Renal cortical epithelial cell (primary cell): ENCODE measurements around the gene GALNT11. TPM values are rescaled to one million over a fixed set of nuclear protein-coding genes. Genes with fewer than 3 reads are reported as not detected.
A peak's percentile ranks its signal among the peaks of the same experiment; 100 is the strongest.
"Not testable (repeated sequence)": the region's sequence is repeated elsewhere in the genome, so short reads cannot be mapped to it uniquely, and the experiment has no call there.

Source experiments
- DNase-seq: peaks from one replicate; pipeline ENCODE4 v3.0.0-alpha.2; 2011; ENCODE audit warnings: low read depth
- total RNA-seq: library from RNA; depleted of rRNA; stranded (reverse); fragments of >200 nt; gene quantifications from 2 replicates; pipeline ENCODE4 v1.2.3, GENCODE V29; 2014

Gene GALNT11
- total RNA-seq, 1 donor from 2014 or later = 159 TPM

DNA sequence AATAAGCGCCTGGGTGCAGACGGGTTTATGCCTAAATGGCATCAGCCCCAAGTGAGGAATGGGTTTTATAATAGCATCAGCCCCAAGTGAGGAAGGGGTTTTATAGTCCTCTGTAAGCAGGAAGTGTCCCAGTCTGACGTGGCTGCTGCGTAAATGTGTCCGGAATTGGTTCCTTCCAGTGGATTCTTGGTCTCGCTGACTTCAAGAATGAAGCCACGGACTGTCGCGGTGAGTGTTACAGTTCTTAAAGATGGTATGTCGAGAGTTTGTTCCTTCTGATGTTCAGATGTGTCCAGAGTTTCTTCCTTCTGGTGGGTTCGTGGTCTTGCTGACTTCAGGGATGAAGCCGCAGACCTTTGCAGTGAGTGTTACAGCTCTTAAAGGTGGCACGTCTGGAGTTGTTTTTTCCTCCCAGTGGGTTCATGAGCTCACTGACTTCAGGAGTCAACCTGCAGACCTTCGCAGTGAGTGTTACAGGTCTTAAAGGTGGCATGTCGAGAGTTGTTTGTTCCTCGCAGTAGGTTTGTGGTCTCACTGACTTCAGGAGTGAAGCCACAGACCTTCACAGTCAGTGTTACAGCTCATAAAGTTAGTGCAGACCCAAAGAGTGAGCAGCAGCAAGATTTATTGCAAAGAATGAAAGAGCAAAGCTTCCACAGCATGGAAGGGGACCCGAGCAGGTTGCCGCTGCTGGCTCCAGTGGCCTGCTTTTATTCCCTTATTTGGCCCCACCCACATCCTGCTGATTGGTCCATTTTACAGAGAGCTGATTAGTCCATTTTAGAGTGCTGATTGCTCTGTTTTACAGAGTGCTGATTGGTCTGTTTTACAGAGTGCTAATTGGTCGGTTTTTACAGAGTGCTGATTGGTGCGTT lies 2.3 kb downstream of the GALNT11 start:
- DNase-seq = not testable (repeated sequence)

DNA sequence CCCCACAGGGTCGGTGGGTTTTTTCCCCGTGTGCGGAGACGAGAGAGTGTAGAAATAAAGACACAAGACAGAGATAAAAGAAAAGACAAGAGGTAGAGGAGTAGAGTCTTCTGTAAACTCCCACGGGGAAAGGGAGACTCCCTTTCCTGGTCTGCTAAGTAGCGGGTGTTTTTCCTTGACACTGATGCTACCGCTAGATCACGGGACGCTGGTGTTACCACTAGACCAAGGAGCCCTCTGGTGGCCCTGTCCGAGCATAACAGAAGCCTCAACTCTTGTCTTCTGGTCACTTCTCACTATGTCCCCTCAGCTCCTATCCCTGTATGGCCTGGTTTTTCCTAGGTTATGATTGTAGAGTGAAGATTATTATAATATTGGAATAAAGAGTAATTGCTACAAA lies 4.6 kb downstream of the GALNT11 start:
- peak; percentile 35 for DNase-seq

DNA sequence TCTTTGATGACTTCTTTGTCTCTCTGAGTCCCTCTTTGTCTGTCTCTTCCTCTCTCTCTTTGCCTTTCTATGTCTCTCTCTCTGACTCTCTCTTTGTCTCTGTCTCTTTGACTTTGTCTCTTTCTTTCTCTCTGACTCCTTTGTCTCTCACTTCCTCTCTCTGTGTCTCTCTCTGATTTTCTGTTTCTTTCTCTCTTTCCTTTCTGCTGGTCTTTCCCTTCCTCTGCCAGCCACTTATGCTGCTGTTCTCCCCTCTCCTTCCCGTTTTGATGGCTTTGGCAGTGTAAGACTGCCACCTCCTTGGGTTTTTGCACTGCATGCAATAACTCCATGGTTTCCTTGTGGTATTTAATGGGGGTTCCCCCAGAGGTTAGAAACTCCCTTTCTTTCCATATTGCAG lies 5.2 kb downstream of the GALNT11 start:
- not testable (repeated sequence) for DNase-seq

GRCh38 chr7:152035817-152036216 lies 10.3 kb downstream of the GALNT11 start:
- no peak for DNase-seq

- DNase-seq = not testable (repeated sequence)
Observed at GRCh38 chr7:152038410-152038809, 12.9 kb downstream of the GALNT11 start.

DNA sequence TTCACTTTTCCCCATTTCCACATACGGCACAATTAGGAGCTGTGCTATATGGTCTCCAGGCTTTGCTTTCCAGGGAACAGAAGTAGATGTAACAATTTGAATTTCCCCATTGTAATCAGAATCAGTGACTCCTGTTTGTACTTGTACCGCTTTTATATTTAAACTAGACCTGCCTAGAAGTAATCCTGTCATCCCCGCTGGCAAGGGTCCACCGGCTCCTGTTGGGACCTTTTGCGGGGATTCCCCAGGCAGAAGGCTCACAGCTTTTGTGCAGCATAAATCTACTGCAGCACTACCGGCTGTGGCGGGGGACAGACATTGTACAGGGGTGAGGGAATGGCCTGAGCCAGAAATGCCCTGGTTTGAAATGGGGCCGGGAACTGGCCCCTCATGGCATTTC lies 17.6 kb downstream of the GALNT11 start:
- DNase-seq = not testable (repeated sequence)

GRCh38 chr7:152044909-152045308 lies 19.4 kb downstream of the GALNT11 start:
- not testable (repeated sequence) for DNase-seq

DNA sequence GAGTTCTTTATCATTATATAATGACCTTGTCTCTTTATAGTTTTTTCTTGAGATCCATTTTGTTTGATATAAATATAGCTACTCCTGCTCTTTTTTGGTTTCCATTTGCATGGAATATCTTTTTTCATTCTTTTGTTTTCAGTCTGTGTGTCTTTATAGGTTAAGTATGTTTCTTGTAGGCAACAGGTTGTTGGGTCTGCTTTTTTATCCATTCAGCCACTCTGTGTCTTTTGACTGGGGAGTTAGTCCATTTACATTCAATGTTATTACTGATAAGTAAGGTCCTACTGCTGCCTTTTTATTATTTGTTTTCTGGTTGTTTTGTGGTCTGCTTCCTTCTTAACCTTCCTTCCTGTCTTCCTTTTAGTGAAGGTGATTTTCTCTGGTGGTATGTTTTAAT lies 21.1 kb downstream of the GALNT11 start:
- DNase-seq = no peak

DNA sequence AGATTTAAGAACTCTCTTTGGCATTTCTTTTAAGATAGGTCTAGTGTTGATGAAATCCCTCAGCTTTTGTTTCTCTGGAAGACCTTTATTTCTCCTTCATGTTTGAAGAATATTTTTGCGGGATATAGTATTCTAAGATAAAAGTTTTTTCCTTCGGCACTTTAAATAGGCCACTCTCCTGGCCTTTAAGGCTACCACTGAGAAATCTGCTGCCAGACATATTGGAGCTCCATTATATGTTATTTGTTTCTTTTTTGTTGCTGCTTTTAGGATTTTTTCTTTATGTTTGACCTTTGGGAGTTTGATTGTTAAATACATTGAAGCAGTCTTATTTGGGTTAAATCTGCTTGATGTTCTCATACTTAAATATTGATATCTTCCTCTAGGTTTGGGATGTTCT lies 22.6 kb downstream of the GALNT11 start:
- no peak for DNase-seq

- peak; percentile 22 for DNase-seq
Observed at GRCh38 chr7:152050547-152050971, 25.1 kb downstream of the GALNT11 start.

- DNase-seq = no peak
Observed at GRCh38 chr7:152051968-152052367, 26.5 kb downstream of the GALNT11 start.

DNA sequence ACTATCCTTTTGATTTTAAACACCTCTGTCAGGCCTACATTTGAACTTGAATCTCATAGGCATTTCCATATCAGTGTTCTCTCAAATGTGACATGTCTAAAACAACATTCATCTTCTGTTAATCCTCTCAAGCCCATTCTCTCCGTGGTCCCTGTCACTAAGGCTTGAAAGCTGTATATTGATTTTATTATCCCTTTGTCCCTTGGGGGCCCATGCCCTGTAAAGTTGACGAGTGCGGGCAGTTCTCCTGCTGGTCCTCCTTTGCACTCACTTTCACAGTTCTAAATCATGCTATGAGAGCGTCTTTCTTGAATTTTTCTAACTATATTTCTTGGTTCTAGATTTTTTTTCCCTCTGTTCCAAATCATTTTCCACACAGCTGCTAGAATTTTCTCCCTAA lies 27.3 kb downstream of the GALNT11 start:
- no peak for DNase-seq

DNA sequence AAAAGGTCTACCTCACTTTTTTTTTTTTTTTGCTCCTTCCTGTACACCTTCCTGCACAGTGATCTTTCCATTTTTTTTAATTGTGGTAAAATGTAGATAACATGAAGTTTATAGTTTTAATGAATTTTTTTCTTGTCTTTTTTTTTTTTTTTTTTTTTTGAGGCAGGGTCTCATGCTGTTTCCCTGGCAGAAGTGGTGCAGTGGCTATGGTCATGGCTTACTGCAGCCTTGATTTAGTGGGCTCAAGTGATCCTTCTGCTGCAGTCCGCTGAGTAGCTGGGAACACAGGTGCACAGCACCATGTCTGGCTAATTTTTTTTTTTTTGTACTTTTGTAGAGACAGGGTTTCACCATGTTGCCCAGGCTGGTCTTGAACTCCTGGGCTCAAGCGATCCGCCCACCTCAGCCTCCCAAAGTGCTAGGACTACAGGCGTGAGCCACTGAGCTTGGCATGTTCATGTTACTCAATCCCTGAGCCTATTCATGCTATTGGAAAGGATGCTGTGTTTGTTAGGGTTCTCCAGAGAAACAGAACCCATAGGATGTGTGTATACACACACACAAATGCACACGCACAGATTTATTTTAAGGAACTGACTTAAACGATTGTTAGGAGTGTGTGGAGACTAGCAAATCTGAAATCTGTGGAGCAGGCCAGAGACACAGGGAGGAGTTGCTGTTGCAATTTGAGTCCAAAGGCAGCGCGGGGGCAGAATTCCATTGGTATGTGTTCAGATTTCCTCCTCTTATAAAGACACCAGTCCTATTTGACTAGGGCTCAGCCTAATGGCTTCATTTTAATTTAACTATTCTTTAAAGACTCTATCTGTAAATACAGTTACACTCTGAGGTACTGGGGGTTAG lies 29.1 kb downstream of the GALNT11 start:
- peak; percentile 31 for DNase-seq

GRCh38 chr7:152056621-152057274 lies 31.3 kb downstream of the GALNT11 start:
- no peak for DNase-seq

- no peak for DNase-seq
Observed at GRCh38 chr7:152059311-152059710, 33.8 kb downstream of the GALNT11 start.

DNA sequence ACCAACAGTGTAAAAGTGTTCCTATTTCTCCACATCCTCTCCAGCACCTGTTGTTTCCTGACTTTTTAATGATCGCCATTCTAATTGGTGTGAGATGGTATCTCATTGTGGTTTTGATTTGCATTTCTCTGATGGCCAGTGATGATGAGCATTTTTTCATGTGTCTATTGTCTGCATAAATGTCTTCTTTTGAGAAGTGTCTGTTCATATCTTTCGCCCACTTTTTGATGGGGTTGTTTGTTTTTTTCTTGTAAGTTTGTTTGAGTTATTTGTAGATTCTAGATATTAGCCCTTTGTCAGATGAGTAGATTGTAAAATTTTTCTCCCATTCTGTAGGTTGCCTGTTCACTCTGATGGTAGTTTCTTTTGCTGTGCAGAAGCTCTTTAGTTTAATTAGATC lies 35.6 kb downstream of the GALNT11 start:
- not testable (repeated sequence) for DNase-seq

GRCh38 chr7:152063192-152063591 lies 37.7 kb downstream of the GALNT11 start:
- not testable (repeated sequence) for DNase-seq

DNA sequence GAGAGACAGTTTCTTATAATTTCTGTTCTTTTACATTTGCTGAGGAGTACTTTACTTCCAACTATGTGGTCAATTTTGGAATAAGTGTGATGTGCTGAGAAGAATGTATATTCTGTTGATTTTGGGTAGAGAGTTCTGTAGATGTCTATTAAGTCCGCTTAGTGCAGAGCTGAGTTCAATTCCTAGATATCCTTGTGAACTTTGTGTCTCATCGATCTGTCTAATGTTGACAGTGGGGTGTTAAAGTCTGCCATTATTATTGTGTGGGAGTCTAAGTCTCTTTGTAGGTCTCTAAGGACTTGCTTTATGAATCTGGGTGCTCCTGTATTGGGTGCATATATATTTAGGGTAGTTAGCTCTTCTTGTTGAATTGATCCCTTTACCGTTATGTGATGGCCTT lies 38.3 kb downstream of the GALNT11 start:
- DNase-seq = not testable (repeated sequence)

- not testable (repeated sequence) for DNase-seq
Observed at GRCh38 chr7:152065800-152066344, 40.4 kb downstream of the GALNT11 start.

DNA sequence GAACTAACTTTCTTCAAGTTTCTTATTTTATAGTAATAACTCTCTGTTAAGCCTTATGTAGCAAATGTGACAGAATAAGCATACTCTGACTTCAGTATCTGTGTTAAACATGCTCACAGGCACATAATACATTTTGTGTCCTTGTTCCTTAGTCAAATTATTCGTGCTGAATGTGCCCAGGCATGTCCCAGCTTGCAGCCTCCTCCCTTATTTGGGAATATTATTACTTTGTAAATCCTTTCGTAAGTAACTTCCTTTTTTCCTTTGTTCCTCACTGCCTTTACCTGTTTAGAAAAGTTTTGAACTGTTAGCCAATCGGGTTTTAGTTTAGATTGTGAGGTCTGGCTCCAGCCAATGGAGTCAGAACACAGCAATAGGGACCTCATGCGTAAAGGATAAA lies 46.9 kb downstream of the GALNT11 start:
- DNase-seq = no peak

DNA sequence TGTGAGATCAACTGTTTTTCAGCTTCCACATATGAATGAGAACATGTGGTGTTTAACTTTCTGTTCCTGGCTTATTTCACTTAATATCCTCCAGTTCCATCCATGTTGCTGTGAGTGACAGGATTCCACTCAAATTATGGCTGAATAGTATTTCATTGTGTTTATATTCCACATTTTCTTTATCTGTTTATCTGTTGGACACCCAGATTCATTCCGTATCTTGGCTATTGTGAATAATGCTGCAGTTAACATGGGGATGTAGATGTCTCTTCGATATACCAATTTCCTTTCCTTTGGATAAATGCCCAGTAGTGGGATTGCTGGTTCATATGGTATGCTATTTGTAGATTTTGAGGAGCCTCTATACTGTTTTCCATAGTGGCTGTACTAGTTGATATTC lies 47.9 kb downstream of the GALNT11 start:
- no peak for DNase-seq

GRCh38 chr7:152074673-152075072 lies 49.2 kb downstream of the GALNT11 start:
- DNase-seq = no peak
